GM12864 (cell line): ENCODE data around the gene UBALD1.

Source experiments
- DNase-seq: peaks from one replicate; pipeline ENCODE4 v3.0.0-alpha.2; 2011; ENCODE audit warnings: low read depth
- H3K4me3 ChIP-seq: 2 replicates; pipeline ENCODE4 v1.5.1; 2011; ENCODE audit warnings: mild to moderate bottlenecking, low read depth, low read length, control low read depth
- TF ChIP-seq, protein P1 (sequence below): IDR thresholded peaks from 2 replicates; pipeline ENCODE4 v1.5.1; 2011; ENCODE audit warnings: low read depth, mild to moderate bottlenecking, moderate library complexity, low read length, control low read depth, inconsistent platforms; ENCODE audit errors: missing control alignments

Gene UBALD1

GRCh38 chr16:4624015-4624826, 9.5 kb upstream of the UBALD1 start, which contains the start of gene MGRN1:
Gene MGRN1 (plus strand): TSS chr16:4624826. CDS start chr16:4624961, 135 bp downstream.
- TF ChIP-seq, protein P1, sequence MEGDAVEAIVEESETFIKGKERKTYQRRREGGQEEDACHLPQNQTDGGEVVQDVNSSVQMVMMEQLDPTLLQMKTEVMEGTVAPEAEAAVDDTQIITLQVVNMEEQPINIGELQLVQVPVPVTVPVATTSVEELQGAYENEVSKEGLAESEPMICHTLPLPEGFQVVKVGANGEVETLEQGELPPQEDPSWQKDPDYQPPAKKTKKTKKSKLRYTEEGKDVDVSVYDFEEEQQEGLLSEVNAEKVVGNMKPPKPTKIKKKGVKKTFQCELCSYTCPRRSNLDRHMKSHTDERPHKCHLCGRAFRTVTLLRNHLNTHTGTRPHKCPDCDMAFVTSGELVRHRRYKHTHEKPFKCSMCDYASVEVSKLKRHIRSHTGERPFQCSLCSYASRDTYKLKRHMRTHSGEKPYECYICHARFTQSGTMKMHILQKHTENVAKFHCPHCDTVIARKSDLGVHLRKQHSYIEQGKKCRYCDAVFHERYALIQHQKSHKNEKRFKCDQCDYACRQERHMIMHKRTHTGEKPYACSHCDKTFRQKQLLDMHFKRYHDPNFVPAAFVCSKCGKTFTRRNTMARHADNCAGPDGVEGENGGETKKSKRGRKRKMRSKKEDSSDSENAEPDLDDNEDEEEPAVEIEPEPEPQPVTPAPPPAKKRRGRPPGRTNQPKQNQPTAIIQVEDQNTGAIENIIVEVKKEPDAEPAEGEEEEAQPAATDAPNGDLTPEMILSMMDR = peak; percentile 96
- peak within 1 kb of the TSS; percentile 81 for H3K4me3 ChIP-seq
- DNase-seq = peak; percentile 94

GRCh38 chr16:4623593-4623992, 8.9 kb upstream of the UBALD1 start:
- H3K4me3 ChIP-seq = peak overlapping the region; percentile 81; the same call in 1 of the 2 replicates
- TF ChIP-seq, protein P1 = no peak
- no peak for DNase-seq

GRCh38 chr16:4618645-4619418, 4.1 kb upstream of the UBALD1 start:
- DNase-seq = no peak
- no peak overlapping the region for H3K4me3 ChIP-seq
- TF ChIP-seq, protein P1 = no peak

DNA sequence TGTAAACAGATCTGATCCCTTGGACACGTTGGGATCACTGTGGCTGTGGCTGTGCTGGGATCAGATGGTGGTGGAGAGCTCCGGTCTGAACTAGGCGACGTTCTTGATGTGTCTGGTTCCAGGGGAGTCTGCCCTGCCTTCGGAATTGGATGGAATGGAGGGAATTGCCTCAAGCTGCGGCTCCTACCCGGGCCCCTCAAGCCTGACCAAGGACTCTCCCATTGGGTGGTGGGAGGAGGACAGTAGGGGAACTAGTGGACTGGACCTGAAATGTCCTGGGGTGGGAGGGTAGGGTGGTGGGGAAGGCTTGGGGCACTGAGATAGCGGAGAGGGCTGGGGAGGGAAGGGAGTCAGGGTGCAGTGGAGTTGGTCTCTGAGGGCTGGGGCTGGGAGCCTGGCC, 3.2 kb upstream of the UBALD1 start:
- no peak overlapping the region for H3K4me3 ChIP-seq
- no peak for DNase-seq
- TF ChIP-seq, protein P1 = no peak

DNA sequence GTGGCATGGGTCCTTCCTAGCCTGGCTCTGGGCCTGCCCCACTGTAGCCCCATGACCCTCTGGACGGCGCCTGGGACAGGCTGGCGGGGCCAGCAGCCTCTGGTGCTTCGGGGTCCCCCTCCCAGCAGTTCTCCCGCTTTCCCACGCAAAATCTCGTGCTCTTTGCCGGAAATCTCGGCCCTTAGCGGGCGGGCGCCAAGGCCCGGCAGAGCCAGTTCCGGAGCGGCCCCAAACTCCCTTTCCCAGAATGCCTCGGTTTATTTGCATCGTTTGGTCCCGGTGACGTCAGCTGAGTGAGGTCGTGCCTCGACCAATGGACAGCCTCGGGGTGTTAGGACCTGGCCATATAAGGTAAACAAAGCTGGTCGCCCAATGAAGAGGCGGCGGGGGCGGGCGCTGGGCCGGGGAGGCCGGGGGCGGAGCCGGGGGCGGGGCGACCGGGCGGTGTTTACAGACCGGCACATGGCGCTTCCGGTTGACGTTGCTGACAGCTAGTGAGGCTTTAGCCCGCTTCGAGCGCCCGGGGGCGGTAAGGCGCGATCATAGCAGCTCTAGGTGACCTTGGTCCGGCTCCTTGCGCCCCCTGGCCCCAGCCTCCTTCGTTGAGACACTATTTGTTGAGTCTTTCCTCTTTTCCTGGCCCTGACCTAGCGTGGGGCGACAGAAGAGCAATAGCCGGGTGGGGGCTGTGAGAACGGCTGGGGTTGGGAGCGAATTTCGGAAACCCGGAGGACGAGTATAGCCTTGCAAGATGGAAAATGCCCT, 1.5 kb upstream of the UBALD1 start:
- DNase-seq = peak; percentile 100
- TF ChIP-seq, protein P1 = peak; percentile 46
- peak overlapping the region; percentile 88 for H3K4me3 ChIP-seq

DNA sequence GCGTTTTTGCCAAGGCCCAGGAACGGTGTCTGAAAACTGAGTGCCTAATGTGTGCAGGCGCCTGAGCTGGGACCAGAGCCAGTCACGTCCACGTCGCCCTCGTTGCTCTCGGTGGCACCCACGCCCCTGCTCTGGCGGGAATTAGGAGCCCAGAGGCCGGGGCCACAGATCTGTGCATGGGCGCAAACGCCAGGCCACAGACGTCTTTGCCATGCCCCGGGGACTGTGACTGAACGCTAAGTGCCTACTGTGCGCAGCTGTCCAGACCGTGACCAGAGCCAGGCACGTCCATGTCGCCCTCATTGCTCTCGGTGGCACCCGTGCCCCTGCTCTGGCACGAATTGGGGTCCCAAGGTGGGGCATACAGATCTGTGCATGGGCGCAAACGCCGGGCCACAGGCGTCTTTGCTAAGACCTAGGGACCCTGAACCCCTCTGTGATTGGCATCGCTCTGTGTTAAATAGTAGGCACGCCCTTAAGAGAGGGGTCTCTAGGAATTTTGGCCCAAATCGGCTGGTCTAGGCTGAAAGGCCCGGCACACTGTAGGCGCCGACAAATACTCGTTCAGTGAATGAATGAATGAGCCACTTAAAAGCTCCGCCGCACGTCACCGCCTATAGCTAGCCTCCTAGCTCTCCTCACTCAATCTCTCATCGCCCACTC, 827 bp upstream of the UBALD1 start:
- peak overlapping the region; percentile 88 for H3K4me3 ChIP-seq
- no peak for DNase-seq
- TF ChIP-seq, protein P1 = no peak
